Vagina (tissue), 2 donors: ENCODE data around the gene RNU6-1. TPM values are rescaled to one million over a fixed set of nuclear protein-coding genes. Genes with fewer than 3 reads are reported as not detected.

ENCODE experiments used
- DNase-seq, 2 donors: peaks; one replicate each; pipeline ENCODE4 v3.0.0-alpha.2; 2017; ENCODE audit errors: extremely low spot score in 2 of 2
- H3K27ac ChIP-seq: fragments of 200-600 bp; sonication (generic); one replicate; pipeline ENCODE4 v1.5.1; 2019
- H3K27me3 ChIP-seq: fragments of 200-600 bp; sonication (generic); one replicate; pipeline ENCODE4 v1.5.1; 2019
- H3K36me3 ChIP-seq, 2 donors: fragments of 200-600 bp; sonication (generic); one replicate each; pipeline ENCODE4 v1.5.1; 2017 to 2019
- H3K4me1 ChIP-seq: fragments of 200-600 bp; sonication (generic); one replicate; pipeline ENCODE4 v1.5.1; 2019
- H3K4me3 ChIP-seq, 2 donors: fragments of 200-600 bp; sonication (generic); 1 replicate in 1 of 2; 2 replicates in 1 of 2; pipeline ENCODE4 v1.5.1; 2016 to 2019
- H3K9me3 ChIP-seq: fragments of 200-600 bp; sonication (generic); one replicate; pipeline ENCODE4 v1.5.1; 2019
- CTCF ChIP-seq, 3 experiments: fragments of 450-650 bp in 2 of 3; fragments of 200-600 bp in 1 of 3; sonication (generic) in 1 of 3; IDR thresholded peaks; one replicate each; pipeline ENCODE4 v1.5.1; 2017 to 2019; ENCODE audit warnings: antibody characterized with exemption in 3 of 3, mild to moderate bottlenecking in 2 of 3, moderate library complexity in 2 of 3
- POLR2A ChIP-seq, 2 donors: fragments of 450-650 bp; IDR thresholded peaks; one replicate each; pipeline ENCODE4 v1.6.1; 2017; ENCODE audit warnings: antibody characterized with exemption in 2 of 2, mild to moderate bottlenecking in 2 of 2, moderate library complexity in 2 of 2
- POLR2AphosphoS5 ChIP-seq, 2 donors: sonication (generic); formaldehyde crosslinking; IDR thresholded peaks; one replicate each; pipeline ENCODE4 v1.9.0; 2017; ENCODE audit warnings: antibody characterized with exemption in 2 of 2, mild to moderate bottlenecking in 2 of 2, low read depth in 1 of 2; ENCODE audit not compliant: insufficient read depth in 1 of 2
- intact Hi-C: fragments of 100-400 bp; cut with DNase I; formaldehyde crosslinking; loops from one replicate; pipeline ENCODE4 v1.15.1; 2023
- total RNA-seq: library from RNA; depleted of rRNA; stranded (reverse); fragments of >200 nt; gene quantifications from one replicate; pipeline ENCODE4 v1.2.3, GENCODE V29; 2016

The RNU6-1 gene
- total RNA-seq, 1 donor from 2014 or later: not detected

DNA sequence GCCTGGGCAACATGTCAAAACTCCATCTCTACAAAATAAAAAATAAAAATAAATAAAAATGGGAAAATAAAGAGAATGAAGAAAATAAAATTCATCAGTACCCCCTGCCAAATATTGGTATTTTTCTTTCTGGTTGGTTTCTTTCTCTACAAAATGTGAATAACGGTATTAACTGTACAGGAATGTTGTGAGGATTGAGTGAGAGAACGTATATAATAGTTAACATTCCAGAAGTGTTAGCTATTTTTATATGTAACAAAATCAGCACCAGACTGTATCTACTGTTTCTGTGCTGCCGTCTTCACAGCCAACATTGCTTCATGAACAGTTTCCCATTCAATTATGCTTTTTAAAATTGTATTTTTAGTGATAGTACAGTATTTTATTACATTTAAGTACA lies 25.5 kb upstream of the RNU6-1 start:
- H3K9me3 ChIP-seq: no peaks in the 10 kb centered on the region
- intact Hi-C loops: loop anchor here (10.0 kb wide), 1 partner anchor 289 kb away; no protein-coding TSS in a partner anchor
- TF ChIP-seq CTCF (IDR thresholded peaks at IDR 0.05) (no peak), POLR2AphosphoS5 (IDR thresholded peaks at IDR 0.05; ENCODE audit: insufficient read depth in 1 of 2, low read depth in 1 of 2) (no peak), POLR2A (IDR thresholded peaks at IDR 0.05) (no peak)
- H3K27ac ChIP-seq: no peak overlapping the region
- no peaks in the 10 kb centered on the region for H3K36me3 ChIP-seq
- H3K4me1 ChIP-seq: peaks cover 13% of the 10 kb centered on the region
- no peak overlapping the region for H3K4me3 ChIP-seq
- no peaks in the 10 kb centered on the region for H3K27me3 ChIP-seq
- DNase-seq: no peak

- Histone ChIP-seq H3K9me3 (no peaks in the 10 kb centered on the region), H3K4me1 (peaks cover 13% of the 10 kb centered on the region), H3K36me3 (no peaks in the 10 kb centered on the region), H3K27ac (peak overlapping the region; percentile 66), H3K27me3 (no peaks in the 10 kb centered on the region), H3K4me3 (peak overlapping the region; percentile 34 to 50)
- no peak for DNase-seq
- TF ChIP-seq POLR2AphosphoS5 (IDR thresholded peaks at IDR 0.05; ENCODE audit: insufficient read depth in 1 of 2, low read depth in 1 of 2) (peak; percentile 37 to 67), CTCF (IDR thresholded peaks at IDR 0.05) (peak; percentile 92 to 94 (median 93)), POLR2A (IDR thresholded peaks at IDR 0.05) (no peak)
- intact Hi-C loops: loop anchor here (10.0 kb wide), 1 partner anchor 291 kb away; no protein-coding TSS in a partner anchor
Measured at GRCh38 chr15:67863442-67863987, 23.7 kb upstream of the RNU6-1 start.

- intact Hi-C loops: loop anchor here (10.0 kb wide), 1 partner anchor 292 kb away; no protein-coding TSS in a partner anchor
- TF ChIP-seq POLR2AphosphoS5 (IDR thresholded peaks at IDR 0.05; ENCODE audit: insufficient read depth in 1 of 2, low read depth in 1 of 2): no peak
- TF ChIP-seq POLR2A (IDR thresholded peaks at IDR 0.05): no peak
- no peak for TF ChIP-seq CTCF (IDR thresholded peaks at IDR 0.05)
- no peaks in the 10 kb centered on the region for H3K27me3 ChIP-seq
- H3K9me3 ChIP-seq: no peaks in the 10 kb centered on the region
- H3K4me3 ChIP-seq: peak overlapping the region; percentile 34 to 50
- H3K27ac ChIP-seq: peak overlapping the region; percentile 66
- DNase-seq: no peak
- no peaks in the 10 kb centered on the region for H3K36me3 ChIP-seq
- peaks cover 13% of the 10 kb centered on the region for H3K4me1 ChIP-seq
Measured at GRCh38 chr15:67862750-67863441, 23.1 kb upstream of the RNU6-1 start.

DNA sequence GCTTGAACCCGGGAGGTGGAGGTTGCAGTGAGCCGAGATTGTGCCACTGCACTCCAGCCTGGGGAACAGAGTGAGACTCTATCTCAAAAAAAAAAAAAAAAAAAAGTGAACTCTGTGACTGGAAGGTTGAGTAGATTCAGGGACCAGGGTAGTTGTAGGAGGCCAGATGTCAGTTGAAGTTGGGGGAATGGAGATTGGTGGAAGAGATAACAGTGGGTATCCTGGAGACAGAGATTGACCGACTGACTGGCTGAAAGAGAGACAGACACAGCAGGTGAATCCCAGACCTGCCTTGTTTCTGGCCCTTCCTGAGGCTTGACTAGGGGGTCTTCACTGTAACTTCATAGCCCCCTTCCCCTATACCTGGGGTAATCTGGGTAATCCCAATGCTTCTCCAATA lies 22.1 kb upstream of the RNU6-1 start:
- TF ChIP-seq POLR2A (IDR thresholded peaks at IDR 0.05) (no peak), CTCF (IDR thresholded peaks at IDR 0.05) (no peak), POLR2AphosphoS5 (IDR thresholded peaks at IDR 0.05; ENCODE audit: insufficient read depth in 1 of 2, low read depth in 1 of 2) (no peak)
- no peak overlapping the region for H3K27ac ChIP-seq
- H3K4me1 ChIP-seq: peaks cover 13% of the 10 kb centered on the region

More for the DNA sequence above, 22.1 kb upstream of the RNU6-1 start:
- Histone ChIP-seq H3K4me3 (no peak overlapping the region), H3K27me3 (no peaks in the 10 kb centered on the region), H3K9me3 (no peaks in the 10 kb centered on the region), H3K36me3 (no peaks in the 10 kb centered on the region)
- no peak for DNase-seq
- intact Hi-C loops: loop anchor here (10.0 kb wide), 1 partner anchor 293 kb away; no protein-coding TSS in a partner anchor
